Measurements from ENCODE around the gene CDH13.

CDH13 gene

GRCh38 chr16:83197450-83197849, 570.7 kb downstream of the CDH13 start:
- Histone ChIP-seq H2BK5ac (ENCODE audit: low read depth, low read length, poor library complexity) (no peak overlapping the region), H2AK5ac (ENCODE audit: low read length) (no peak overlapping the region)

GRCh38 chr16:83198977-83199376, 572.2 kb downstream of the CDH13 start:
- no peaks in the 10 kb centered on the region for H3K27me3 ChIP-seq (ENCODE audit: insufficient read depth, low read length)
- H2BK120ac ChIP-seq (ENCODE audit: insufficient read depth, low read length, poor library complexity), result no peak overlapping the region
- H2AK5ac ChIP-seq (ENCODE audit: low read length), result no peak overlapping the region
- H2BK12ac ChIP-seq (ENCODE audit: low read length), result no peak overlapping the region
- no peak overlapping the region for H4K91ac ChIP-seq (ENCODE audit: low read depth, low read length)
- no CpG with 5 or more reads among the region's 4 CpGs for WGBS (ENCODE audit: extremely low coverage, insufficient coverage, insufficient read length)
- no peak overlapping the region for H2BK5ac ChIP-seq (ENCODE audit: low read depth, low read length, poor library complexity)
- no peak overlapping the region for H3K4ac ChIP-seq (ENCODE audit: low read depth, low read length)
- no peak overlapping the region for H3K23ac ChIP-seq (ENCODE audit: low read length)
- no peak overlapping the region for H3K4me2 ChIP-seq (ENCODE audit: low read length)
- no peak for DNase-seq
- H3K79me1 ChIP-seq (ENCODE audit: low read length), result no peaks in the 10 kb centered on the region
- no peak overlapping the region for H4K12ac ChIP-seq (ENCODE audit: low read depth, low read length)
- H3K79me2 ChIP-seq (ENCODE audit: control insufficient read depth, insufficient read depth, low read length, poor library complexity), result no peaks in the 10 kb centered on the region
- no peak overlapping the region for H2AFZ ChIP-seq (ENCODE audit: insufficient read depth, low read length, poor library complexity)
- no peak overlapping the region for H4K8ac ChIP-seq (ENCODE audit: low read depth, low read length)
- no peak overlapping the region for H3K27ac ChIP-seq (ENCODE audit: low read depth, low read length)
- H3K4me3 ChIP-seq (ENCODE audit: low read depth, low read length), result no peak overlapping the region
- no peak overlapping the region for H3K14ac ChIP-seq (ENCODE audit: low read length)
- H3K36me3 ChIP-seq (ENCODE audit: control insufficient read depth in 1 of 2, insufficient read depth in 2 of 2, low read length in 2 of 2), result no peaks in the 10 kb centered on the region
- no peak overlapping the region for H3K9ac ChIP-seq (ENCODE audit: low read length)
- H3K9me3 ChIP-seq (ENCODE audit: insufficient read depth, low read depth, low read length), result no peaks in the 10 kb centered on the region
- H3K18ac ChIP-seq (ENCODE audit: low read length), result no peak overlapping the region
- no peaks in the 10 kb centered on the region for H3K4me1 ChIP-seq (ENCODE audit: control insufficient read depth in 1 of 2, insufficient read depth in 2 of 2, low read length in 2 of 2)

More at GRCh38 chr16:83197450-83197849, 570.7 kb downstream of the CDH13 start:
- no peak overlapping the region for H3K4ac ChIP-seq (ENCODE audit: low read depth, low read length)
- no peaks in the 10 kb centered on the region for H3K4me1 ChIP-seq (ENCODE audit: control insufficient read depth in 1 of 2, insufficient read depth in 2 of 2, low read length in 2 of 2)
- H3K36me3 ChIP-seq (ENCODE audit: control insufficient read depth in 1 of 2, insufficient read depth in 2 of 2, low read length in 2 of 2), result no peaks in the 10 kb centered on the region
- H3K27ac ChIP-seq (ENCODE audit: low read depth, low read length), result no peak overlapping the region
- H4K12ac ChIP-seq (ENCODE audit: low read depth, low read length), result no peak overlapping the region
- H3K4me3 ChIP-seq (ENCODE audit: low read depth, low read length), result no peak overlapping the region
- no CpG with 5 or more reads among the region's 5 CpGs for WGBS (ENCODE audit: extremely low coverage, insufficient coverage, insufficient read length)
- no peak overlapping the region for H3K14ac ChIP-seq (ENCODE audit: low read length)
- no peak overlapping the region for H3K18ac ChIP-seq (ENCODE audit: low read length)
- H2BK12ac ChIP-seq (ENCODE audit: low read length), result no peak overlapping the region
- no peak for DNase-seq
- H3K79me2 ChIP-seq (ENCODE audit: control insufficient read depth, insufficient read depth, low read length, poor library complexity), result no peaks in the 10 kb centered on the region
- no peak overlapping the region for H3K23ac ChIP-seq (ENCODE audit: low read length)
- H3K27me3 ChIP-seq (ENCODE audit: insufficient read depth, low read length), result no peaks in the 10 kb centered on the region
- H3K79me1 ChIP-seq (ENCODE audit: low read length), result no peaks in the 10 kb centered on the region
- no peaks in the 10 kb centered on the region for H3K9me3 ChIP-seq (ENCODE audit: insufficient read depth, low read depth, low read length)
- no peak overlapping the region for H3K9ac ChIP-seq (ENCODE audit: low read length)
- H3K4me2 ChIP-seq (ENCODE audit: low read length), result no peak overlapping the region
- H4K91ac ChIP-seq (ENCODE audit: low read depth, low read length), result no peak overlapping the region
- no peak overlapping the region for H2AFZ ChIP-seq (ENCODE audit: insufficient read depth, low read length, poor library complexity)
- no peak overlapping the region for H2BK120ac ChIP-seq (ENCODE audit: insufficient read depth, low read length, poor library complexity)
- no peak overlapping the region for H4K8ac ChIP-seq (ENCODE audit: low read depth, low read length)

GRCh38 chr16:83200005-83200779, 573.4 kb downstream of the CDH13 start:
- H4K91ac ChIP-seq (ENCODE audit: low read depth, low read length), result no peak overlapping the region
- H3K79me1 ChIP-seq (ENCODE audit: low read length), result no peaks in the 10 kb centered on the region
- no peaks in the 10 kb centered on the region for H3K36me3 ChIP-seq (ENCODE audit: control insufficient read depth in 1 of 2, insufficient read depth in 2 of 2, low read length in 2 of 2)
- no peak overlapping the region for H3K4me3 ChIP-seq (ENCODE audit: low read depth, low read length)
- H3K9me3 ChIP-seq (ENCODE audit: insufficient read depth, low read depth, low read length), result no peaks in the 10 kb centered on the region
- no peaks in the 10 kb centered on the region for H3K27me3 ChIP-seq (ENCODE audit: insufficient read depth, low read length)
- H3K27ac ChIP-seq (ENCODE audit: low read depth, low read length), result no peak overlapping the region
- H3K4ac ChIP-seq (ENCODE audit: low read depth, low read length), result no peak overlapping the region
- H2BK5ac ChIP-seq (ENCODE audit: low read depth, low read length, poor library complexity), result no peak overlapping the region
- no CpG with 5 or more reads among the region's 13 CpGs for WGBS (ENCODE audit: extremely low coverage, insufficient coverage, insufficient read length)
- H4K12ac ChIP-seq (ENCODE audit: low read depth, low read length), result no peak overlapping the region
- H3K79me2 ChIP-seq (ENCODE audit: control insufficient read depth, insufficient read depth, low read length, poor library complexity), result no peaks in the 10 kb centered on the region
- H3K4me2 ChIP-seq (ENCODE audit: low read length), result no peak overlapping the region
- H2AFZ ChIP-seq (ENCODE audit: insufficient read depth, low read length, poor library complexity), result no peak overlapping the region
- DNase-seq, result no peak
- H4K8ac ChIP-seq (ENCODE audit: low read depth, low read length), result no peak overlapping the region
- H3K14ac ChIP-seq (ENCODE audit: low read length), result no peak overlapping the region
- no peaks in the 10 kb centered on the region for H3K4me1 ChIP-seq (ENCODE audit: control insufficient read depth in 1 of 2, insufficient read depth in 2 of 2, low read length in 2 of 2)
- H2AK5ac ChIP-seq (ENCODE audit: low read length), result no peak overlapping the region
- no peak overlapping the region for H3K18ac ChIP-seq (ENCODE audit: low read length)
- H3K23ac ChIP-seq (ENCODE audit: low read length), result no peak overlapping the region
- no peak overlapping the region for H3K9ac ChIP-seq (ENCODE audit: low read length)
- no peak overlapping the region for H2BK120ac ChIP-seq (ENCODE audit: insufficient read depth, low read length, poor library complexity)
- H2BK12ac ChIP-seq (ENCODE audit: low read length), result no peak overlapping the region

- Histone ChIP-seq H3K79me1 (ENCODE audit: low read length) (no peaks in the 10 kb centered on the region), H2BK12ac (ENCODE audit: low read length) (no peak overlapping the region), H4K91ac (ENCODE audit: low read depth, low read length) (no peak overlapping the region), H3K27ac (ENCODE audit: low read depth, low read length) (no peak overlapping the region), H3K23ac (ENCODE audit: low read length) (no peak overlapping the region), H2AK5ac (ENCODE audit: low read length) (no peak overlapping the region), H3K9ac (ENCODE audit: low read length) (no peak overlapping the region), H2AFZ (ENCODE audit: insufficient read depth, low read length, poor library complexity) (no peak overlapping the region), H3K9me3 (ENCODE audit: insufficient read depth, low read depth, low read length) (no peaks in the 10 kb centered on the region), H3K4me3 (ENCODE audit: low read depth, low read length) (no peak overlapping the region), H3K27me3 (ENCODE audit: insufficient read depth, low read length) (no peaks in the 10 kb centered on the region), H4K12ac (ENCODE audit: low read depth, low read length) (no peak overlapping the region), H4K8ac (ENCODE audit: low read depth, low read length) (no peak overlapping the region), H3K18ac (ENCODE audit: low read length) (no peak overlapping the region), H2BK5ac (ENCODE audit: low read depth, low read length, poor library complexity) (no peak overlapping the region), H2BK120ac (ENCODE audit: insufficient read depth, low read length, poor library complexity) (no peak overlapping the region), H3K4ac (ENCODE audit: low read depth, low read length) (no peak overlapping the region), H3K36me3 (ENCODE audit: control insufficient read depth in 1 of 2, insufficient read depth in 2 of 2, low read length in 2 of 2) (no peaks in the 10 kb centered on the region), H3K79me2 (ENCODE audit: control insufficient read depth, insufficient read depth, low read length, poor library complexity) (no peaks in the 10 kb centered on the region), H3K14ac (ENCODE audit: low read length) (no peak overlapping the region), H3K4me1 (ENCODE audit: control insufficient read depth in 1 of 2, insufficient read depth in 2 of 2, low read length in 2 of 2) (no peaks in the 10 kb centered on the region), H3K4me2 (ENCODE audit: low read length) (no peak overlapping the region)
- WGBS (ENCODE audit: extremely low coverage, insufficient coverage, insufficient read length), result no CpG with 5 or more reads among the region's 9 CpGs
- DNase-seq, result no peak
Measured at GRCh38 chr16:83201748-83202147, 575.0 kb downstream of the CDH13 start.

All from trophoblast cell (in vitro differentiated cells and primary cell).